Ishikawa (cell line): ENCODE data around the gene DENND1A.

Experiments used
- CEBPB ChIP-seq: IDR thresholded peaks from 2 replicates; pipeline ENCODE4 v1.6.1; 2012
- CREB1 ChIP-seq: IDR thresholded peaks from 2 replicates; pipeline ENCODE4 v1.6.1; 2012; ENCODE audit warnings: low read depth
- EGR1 ChIP-seq: IDR thresholded peaks from 2 replicates; pipeline ENCODE4 v1.6.1; 2012
- EP300 ChIP-seq: IDR thresholded peaks from 2 replicates; pipeline ENCODE4 v1.6.1; 2012; ENCODE audit warnings: borderline replicate concordance
- FOXM1 ChIP-seq: IDR thresholded peaks from 2 replicates; pipeline ENCODE4 v1.6.1; 2012; ENCODE audit warnings: low read depth, borderline replicate concordance
- MAX ChIP-seq: IDR thresholded peaks from 2 replicates; pipeline ENCODE4 v1.6.1; 2012
- NFIC ChIP-seq: IDR thresholded peaks from 2 replicates; pipeline ENCODE4 v1.6.1; 2012
- RAD21 ChIP-seq: IDR thresholded peaks from 2 replicates; pipeline ENCODE4 v1.6.1; 2012; ENCODE audit warnings: low read depth
- REST ChIP-seq: IDR thresholded peaks from 2 replicates; pipeline ENCODE4 v1.6.1; 2012; ENCODE audit warnings: low read depth, mild to moderate bottlenecking
- TAF1 ChIP-seq: IDR thresholded peaks from 2 replicates; pipeline ENCODE4 v1.6.1; 2012; ENCODE audit warnings: low read depth, mild to moderate bottlenecking
- TCF12 ChIP-seq: IDR thresholded peaks from 2 replicates; pipeline ENCODE4 v1.6.1; 2012; ENCODE audit warnings: low read depth
- TEAD4 ChIP-seq: IDR thresholded peaks from 2 replicates; pipeline ENCODE4 v1.6.1; 2012
- USF1 ChIP-seq: IDR thresholded peaks from 2 replicates; pipeline ENCODE4 v1.6.1; 2012
- YY1 ChIP-seq: IDR thresholded peaks from 2 replicates; pipeline ENCODE4 v1.6.1; 2012; ENCODE audit warnings: low read depth
- ZBTB7A ChIP-seq: IDR thresholded peaks from 2 replicates; pipeline ENCODE4 v1.6.1; 2012; ENCODE audit warnings: low read depth

Gene DENND1A

GRCh38 chr9:123568691-123569688 is 360.9 kb downstream of the DENND1A start:
- TF ChIP-seq TAF1 (no peak), CEBPB (no peak), REST (no peak), TCF12 (no peak), MAX (no peak), ZBTB7A (no peak), NFIC (no peak), RAD21 (no peak), EGR1 (no peak), TEAD4 (no peak), USF1 (no peak), FOXM1 (no peak), CREB1 (no peak), EP300 (no peak), YY1 (no peak)

- TF ChIP-seq EP300, result no peak
- no peak for TF ChIP-seq TAF1
- no peak for TF ChIP-seq NFIC
- no peak for TF ChIP-seq MAX
- TF ChIP-seq RAD21, result no peak
- no peak for TF ChIP-seq CREB1
- no peak for TF ChIP-seq USF1
- TF ChIP-seq YY1, result no peak
- no peak for TF ChIP-seq TEAD4
- TF ChIP-seq ZBTB7A, result no peak
- no peak for TF ChIP-seq TCF12
These were observed 362.9 kb downstream of the DENND1A start for GRCh38 chr9:123567013-123567412.

GRCh38 chr9:123564652-123565051 is 365.3 kb downstream of the DENND1A start:
- TF ChIP-seq MAX, result no peak
- no peak for TF ChIP-seq EP300
- TF ChIP-seq USF1, result no peak
- TF ChIP-seq TAF1, result no peak
- TF ChIP-seq CREB1, result no peak
- TF ChIP-seq CEBPB, result no peak

- TF ChIP-seq MAX, result no peak
- TF ChIP-seq TAF1, result no peak
- TF ChIP-seq FOXM1, result no peak
- no peak for TF ChIP-seq REST
- TF ChIP-seq EP300, result no peak
- TF ChIP-seq TCF12, result no peak
- TF ChIP-seq RAD21, result no peak
- no peak for TF ChIP-seq CREB1
- no peak for TF ChIP-seq YY1
- no peak for TF ChIP-seq ZBTB7A
- no peak for TF ChIP-seq TEAD4
- no peak for TF ChIP-seq CEBPB
- TF ChIP-seq EGR1, result no peak
- no peak for TF ChIP-seq NFIC
- no peak for TF ChIP-seq USF1
These were observed 367.0 kb downstream of the DENND1A start for GRCh38 chr9:123562844-123563346.
